Neural cell (in vitro differentiated cells): Measurements from ENCODE around the gene ATG4A. TPM values are rescaled to one million over a fixed set of nuclear protein-coding genes. Genes with fewer than 3 reads are reported as not detected.

Source experiments
- H2AFZ ChIP-seq: fragments of 200-600, 300-800 bp; sonication (generic), shearing (Covaris generic); 2 replicates; pipeline ENCODE4 v1.6.0; 2014; ENCODE audit warnings: low read depth, mild to moderate bottlenecking, antibody characterized with exemption, low read length, moderate library complexity
- H3F3A ChIP-seq: fragments of 200-600 bp; shearing (Covaris generic); 2 replicates; pipeline ENCODE4 v1.6.1; 2016; ENCODE audit warnings: mild to moderate bottlenecking, moderate library complexity, mixed read lengths, antibody characterized with exemption, low read length; ENCODE audit not compliant: insufficient read depth, poor library complexity, severe bottlenecking
- H3K27ac ChIP-seq: fragments of 200-600, 300-800 bp; sonication (generic), shearing (Covaris generic); 2 replicates; pipeline ENCODE4 v1.5.1; 2014; ENCODE audit warnings: mild to moderate bottlenecking, low read length, moderate library complexity
- H3K27me3 ChIP-seq: fragments of 300-800, 200-600 bp; sonication (generic), shearing (Covaris generic); 2 replicates; pipeline ENCODE4 v1.6.0; 2014; ENCODE audit warnings: mild to moderate bottlenecking, low read depth, low read length, moderate library complexity; ENCODE audit not compliant: insufficient read depth
- H3K36me3 ChIP-seq: fragments of 300-800, 200-600 bp; sonication (generic), shearing (Covaris generic); 2 replicates; pipeline ENCODE4 v1.5.1; 2014; ENCODE audit warnings: mild to moderate bottlenecking, antibody characterized with exemption, low read length, moderate library complexity; ENCODE audit not compliant: insufficient read depth
- H3K4me2 ChIP-seq: fragments of 300-800, 200-600 bp; sonication (generic), shearing (Covaris generic); 2 replicates; pipeline ENCODE4 v1.6.0; 2014; ENCODE audit warnings: mild to moderate bottlenecking, low read length
- H3K4me3 ChIP-seq: fragments of 300-800, 200-600 bp; sonication (generic), shearing (Covaris generic); 2 replicates; pipeline ENCODE4 v1.5.1; 2014; ENCODE audit warnings: mild to moderate bottlenecking, low read length, moderate library complexity
- H3K79me2 ChIP-seq: fragments of 200-600 bp; shearing (Covaris generic); replicated peaks from 2 replicates; pipeline ENCODE4 v1.6.0; 2014; ENCODE audit warnings: mild to moderate bottlenecking, low read length, moderate library complexity; ENCODE audit not compliant: insufficient read depth
- H3K9ac ChIP-seq: fragments of 300-800, 200-600 bp; sonication (generic), shearing (Covaris generic); 2 replicates; pipeline ENCODE4 v1.6.1; 2016; ENCODE audit warnings: mild to moderate bottlenecking, low read length, mixed read lengths
- H3K9me2 ChIP-seq: fragments of 200-600 bp; shearing (Covaris generic); 2 replicates; pipeline ENCODE4 v1.6.1; 2016; ENCODE audit warnings: mild to moderate bottlenecking, low read length, mixed read lengths; ENCODE audit not compliant: insufficient read depth
- H3K9me3 ChIP-seq: fragments of 200-600, 300-800 bp; sonication (generic), shearing (Covaris generic); 2 replicates; pipeline ENCODE4 v1.6.1; 2016; ENCODE audit warnings: mild to moderate bottlenecking, mixed run types, low read length, moderate library complexity, mixed read lengths
- H4K20me1 ChIP-seq: fragments of 200-600 bp; shearing (Covaris generic); 2 replicates; pipeline ENCODE4 v1.6.1; 2016; ENCODE audit warnings: mild to moderate bottlenecking, mixed run types; ENCODE audit not compliant: insufficient read depth
- CTCF ChIP-seq: fragments of 450-650 bp; IDR thresholded peaks from 2 replicates; pipeline ENCODE4 v1.5.1; 2014; ENCODE audit warnings: antibody characterized with exemption, mild to moderate bottlenecking, moderate library complexity; ENCODE audit not compliant: poor library complexity, severe bottlenecking
- EP300 ChIP-seq: fragments of 450-650 bp; conservative IDR thresholded peaks from 2 replicates; pipeline ENCODE4 v1.6.1; 2014; ENCODE audit warnings: antibody characterized with exemption, mild to moderate bottlenecking, moderate library complexity; ENCODE audit not compliant: poor library complexity, severe bottlenecking
- EZH2 ChIP-seq: fragments of 200-600, 300-800 bp; shearing (Covaris generic), sonication (generic); IDR thresholded peaks from 2 replicates; pipeline ENCODE4 v1.6.1; 2014; ENCODE audit warnings: antibody characterized with exemption, low read length, borderline replicate concordance, mild to moderate bottlenecking; ENCODE audit not compliant: insufficient read depth, poor library complexity, severe bottlenecking
- MXI1 ChIP-seq: fragments of 450-650 bp; conservative IDR thresholded peaks from 2 replicates; pipeline ENCODE4 v1.6.1; 2014; ENCODE audit warnings: antibody characterized with exemption, mild to moderate bottlenecking; ENCODE audit not compliant: poor library complexity, severe bottlenecking
- POLR2AphosphoS5 ChIP-seq: IDR thresholded peaks from 2 replicates; pipeline ENCODE4 v1.6.1; 2012
- RAD21 ChIP-seq: fragments of 450-650 bp; conservative IDR thresholded peaks from 2 replicates; pipeline ENCODE4 v1.6.1; 2014; ENCODE audit warnings: antibody characterized with exemption, mild to moderate bottlenecking, moderate library complexity
- REST ChIP-seq: IDR thresholded peaks from 2 replicates; pipeline ENCODE4 v1.6.1; 2012; ENCODE audit warnings: borderline replicate concordance
- SMC3 ChIP-seq: fragments of 450-650 bp; conservative IDR thresholded peaks from 2 replicates; pipeline ENCODE4 v1.6.1; 2014; ENCODE audit warnings: antibody characterized with exemption, mild to moderate bottlenecking, moderate library complexity; ENCODE audit not compliant: poor library complexity
- TAF1 ChIP-seq: IDR thresholded peaks from 2 replicates; pipeline ENCODE4 v1.6.1; 2012; ENCODE audit warnings: low read depth
- polyA plus RNA-seq: library from polyadenylated mRNA; depleted of rRNA; stranded (reverse); fragments of >200 nt; gene quantifications from 2 replicates; pipeline ENCODE4 v1.2.3, GENCODE V29; 2014

The ATG4A gene
- polyA plus RNA-seq, 1 donor from 2014 or later, result 20.4 TPM

GRCh38 chrX:108049649-108050048 is 41.9 kb upstream of the ATG4A start:
- H3K27ac ChIP-seq, result no peak overlapping the region
- no peak overlapping the region for H3K4me2 ChIP-seq
- H3K9ac ChIP-seq, result no peak overlapping the region
- H3K9me3 ChIP-seq, result no peaks in the 10 kb centered on the region
- TF ChIP-seq EZH2 (no peak), REST (no peak), RAD21 (no peak), SMC3 (no peak), EP300 (no peak), MXI1 (no peak), TAF1 (no peak), CTCF (no peak), POLR2AphosphoS5 (no peak)
- no peaks in the 10 kb centered on the region for H3K27me3 ChIP-seq
- no peaks in the 10 kb centered on the region for H3K9me2 ChIP-seq
- H3K36me3 ChIP-seq, result no peaks in the 10 kb centered on the region
- H3K79me2 ChIP-seq, result no peaks in the 10 kb centered on the region
- H2AFZ ChIP-seq, result no peak overlapping the region
- no peaks in the 10 kb centered on the region for H3F3A ChIP-seq
- no peak overlapping the region for H3K4me3 ChIP-seq
- H4K20me1 ChIP-seq, result no peaks in the 10 kb centered on the region

- Histone ChIP-seq H3K27me3 (no peaks in the 10 kb centered on the region), H3F3A (no peaks in the 10 kb centered on the region), H3K79me2 (no peaks in the 10 kb centered on the region), H3K4me3 (no peak overlapping the region), H3K27ac (no peak overlapping the region), H3K9me3 (no peaks in the 10 kb centered on the region), H3K36me3 (no peaks in the 10 kb centered on the region), H4K20me1 (no peaks in the 10 kb centered on the region), H3K9me2 (no peaks in the 10 kb centered on the region), H3K4me2 (no peak overlapping the region), H2AFZ (no peak overlapping the region), H3K9ac (no peak overlapping the region)
- TF ChIP-seq EP300 (no peak), EZH2 (no peak), CTCF (no peak)
These were observed 38.4 kb upstream of the ATG4A start for GRCh38 chrX:108053218-108053617.
